Activated gamma-delta T cell treated with Interleukin-2 at 50 U/mL for 16 hours (primary cell): Measurements from ENCODE around the gene FZD10.

Source experiments
- DNase-seq: peaks from one replicate; pipeline ENCODE4 v3.0.0-alpha.2; 2020

The FZD10 gene

GRCh38 chr12:130214686-130215395, 52.6 kb downstream of the FZD10 start:
- DNase-seq = no peak
